Stimulated activated CD4-positive, alpha-beta T cell treated with anti-CD3 and anti-CD28 coated beads, Interleukin-15, amount 100 ng/mL, for 48 hours (primary cell): ENCODE data around the gene ALPK3.

Experiments used
- DNase-seq, 2 donors: peaks; one replicate each; pipeline ENCODE4 v3.0.0-alpha.2; 2020; ENCODE audit warnings: low read depth in 2 of 2

ALPK3 gene, protein sequence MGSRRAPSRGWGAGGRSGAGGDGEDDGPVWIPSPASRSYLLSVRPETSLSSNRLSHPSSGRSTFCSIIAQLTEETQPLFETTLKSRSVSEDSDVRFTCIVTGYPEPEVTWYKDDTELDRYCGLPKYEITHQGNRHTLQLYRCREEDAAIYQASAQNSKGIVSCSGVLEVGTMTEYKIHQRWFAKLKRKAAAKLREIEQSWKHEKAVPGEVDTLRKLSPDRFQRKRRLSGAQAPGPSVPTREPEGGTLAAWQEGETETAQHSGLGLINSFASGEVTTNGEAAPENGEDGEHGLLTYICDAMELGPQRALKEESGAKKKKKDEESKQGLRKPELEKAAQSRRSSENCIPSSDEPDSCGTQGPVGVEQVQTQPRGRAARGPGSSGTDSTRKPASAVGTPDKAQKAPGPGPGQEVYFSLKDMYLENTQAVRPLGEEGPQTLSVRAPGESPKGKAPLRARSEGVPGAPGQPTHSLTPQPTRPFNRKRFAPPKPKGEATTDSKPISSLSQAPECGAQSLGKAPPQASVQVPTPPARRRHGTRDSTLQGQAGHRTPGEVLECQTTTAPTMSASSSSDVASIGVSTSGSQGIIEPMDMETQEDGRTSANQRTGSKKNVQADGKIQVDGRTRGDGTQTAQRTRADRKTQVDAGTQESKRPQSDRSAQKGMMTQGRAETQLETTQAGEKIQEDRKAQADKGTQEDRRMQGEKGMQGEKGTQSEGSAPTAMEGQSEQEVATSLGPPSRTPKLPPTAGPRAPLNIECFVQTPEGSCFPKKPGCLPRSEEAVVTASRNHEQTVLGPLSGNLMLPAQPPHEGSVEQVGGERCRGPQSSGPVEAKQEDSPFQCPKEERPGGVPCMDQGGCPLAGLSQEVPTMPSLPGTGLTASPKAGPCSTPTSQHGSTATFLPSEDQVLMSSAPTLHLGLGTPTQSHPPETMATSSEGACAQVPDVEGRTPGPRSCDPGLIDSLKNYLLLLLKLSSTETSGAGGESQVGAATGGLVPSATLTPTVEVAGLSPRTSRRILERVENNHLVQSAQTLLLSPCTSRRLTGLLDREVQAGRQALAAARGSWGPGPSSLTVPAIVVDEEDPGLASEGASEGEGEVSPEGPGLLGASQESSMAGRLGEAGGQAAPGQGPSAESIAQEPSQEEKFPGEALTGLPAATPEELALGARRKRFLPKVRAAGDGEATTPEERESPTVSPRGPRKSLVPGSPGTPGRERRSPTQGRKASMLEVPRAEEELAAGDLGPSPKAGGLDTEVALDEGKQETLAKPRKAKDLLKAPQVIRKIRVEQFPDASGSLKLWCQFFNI (N-terminal part only)

DNA sequence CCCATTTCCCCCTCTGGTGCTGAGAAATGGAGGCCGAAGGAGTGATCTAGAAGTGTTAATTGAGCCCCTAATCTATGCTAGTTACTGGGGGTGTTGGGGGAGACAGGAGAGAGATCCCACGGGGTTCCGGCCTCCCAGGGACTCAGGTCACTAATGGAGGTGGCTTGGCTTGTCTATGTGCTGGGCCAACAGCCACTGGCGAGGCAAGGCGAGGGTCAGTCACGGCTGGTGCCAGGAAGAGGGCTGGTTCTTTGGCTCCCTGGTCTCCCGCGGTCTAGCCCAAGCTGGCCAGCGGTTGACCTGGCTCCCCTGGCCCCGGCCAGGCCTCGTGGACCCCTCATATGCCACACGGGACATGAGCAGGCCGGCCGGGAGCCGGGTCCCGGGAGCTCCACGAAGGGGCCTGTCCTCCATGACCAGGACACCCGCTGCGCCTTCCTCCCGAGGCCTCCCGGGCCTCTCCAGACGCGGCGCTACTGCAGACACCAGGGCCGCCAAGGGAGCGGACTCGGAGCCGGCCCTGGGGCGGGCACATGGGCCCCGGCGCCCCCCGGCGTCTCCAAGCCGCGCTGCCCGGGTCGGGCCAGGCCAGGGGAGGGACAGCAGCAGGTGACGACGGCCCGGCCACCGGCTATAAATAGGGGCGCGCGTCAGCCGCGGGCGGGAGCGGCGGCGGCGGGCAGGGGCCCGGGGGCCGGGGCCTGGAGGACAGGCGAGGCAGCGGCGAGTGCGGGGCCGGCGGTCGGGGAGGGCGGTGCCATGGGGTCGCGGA is at the start of gene ALPK3:
Gene ALPK3, plus strand, starts transcription at position 663 of the 772 bp plus-strand sequence. Its CDS starts 97 bp downstream, at position 760.
- DNase-seq = no peak

GRCh38 chr15:84772031-84772430 is 45.1 kb upstream of the ALPK3 start:
- DNase-seq = no peak

GRCh38 chr15:84772467-84772866 is 44.7 kb upstream of the ALPK3 start:
- DNase-seq = no peak

DNA sequence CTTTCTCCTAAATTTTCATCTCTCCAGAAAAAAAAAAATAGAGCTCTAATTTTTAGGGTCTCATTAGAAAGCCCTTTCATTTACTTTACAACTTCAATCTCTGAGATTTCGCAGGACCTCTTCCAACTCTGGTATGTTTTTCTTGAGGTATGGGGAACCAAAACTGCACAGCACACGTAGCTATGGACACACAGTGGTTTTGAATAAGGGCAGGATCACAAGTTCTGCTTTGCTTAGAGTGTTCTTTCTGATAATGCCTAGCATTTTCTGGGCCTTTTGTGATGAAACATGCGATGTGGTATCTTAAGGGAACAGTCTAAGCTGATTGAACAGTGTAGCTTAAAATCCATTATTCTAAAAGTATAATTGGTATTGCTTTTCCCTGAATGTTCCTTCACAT is 43.4 kb upstream of the ALPK3 start:
- no peak for DNase-seq

DNA sequence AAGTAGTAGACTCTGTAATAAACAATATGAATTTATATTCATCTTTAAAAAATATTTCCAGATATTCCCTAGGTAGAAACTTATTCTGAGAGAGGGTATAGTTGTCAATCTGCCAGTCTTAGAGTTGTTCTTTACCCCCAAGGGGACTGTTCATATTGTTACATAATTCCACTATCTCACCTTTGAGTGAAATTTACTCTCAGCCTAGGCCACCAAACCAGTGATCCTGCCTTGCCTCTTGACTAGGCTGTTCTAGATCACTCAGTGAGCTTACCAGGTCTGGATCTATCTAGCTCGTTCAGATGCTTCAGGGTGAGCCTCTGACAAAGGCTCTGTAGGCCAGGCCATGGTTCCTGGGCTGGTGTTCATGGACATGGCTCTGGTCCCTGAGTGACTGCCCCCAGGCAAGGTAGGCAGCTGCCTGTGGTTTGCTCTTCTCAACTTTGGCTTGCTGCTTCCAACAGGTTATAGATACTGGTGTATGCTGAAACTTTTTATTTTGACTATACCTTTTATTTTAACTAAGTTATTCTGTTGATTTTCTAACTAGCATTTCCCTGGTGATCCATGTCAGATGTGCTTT is 41.2 kb upstream of the ALPK3 start:
- DNase-seq = no peak

GRCh38 chr15:84778194-84778593 is 39.0 kb upstream of the ALPK3 start:
- DNase-seq = no peak

- no peak for DNase-seq
These were observed 36.7 kb upstream of the ALPK3 start for GRCh38 chr15:84780492-84780891.

GRCh38 chr15:84781495-84781894 is 35.7 kb upstream of the ALPK3 start:
- DNase-seq = no peak

DNA sequence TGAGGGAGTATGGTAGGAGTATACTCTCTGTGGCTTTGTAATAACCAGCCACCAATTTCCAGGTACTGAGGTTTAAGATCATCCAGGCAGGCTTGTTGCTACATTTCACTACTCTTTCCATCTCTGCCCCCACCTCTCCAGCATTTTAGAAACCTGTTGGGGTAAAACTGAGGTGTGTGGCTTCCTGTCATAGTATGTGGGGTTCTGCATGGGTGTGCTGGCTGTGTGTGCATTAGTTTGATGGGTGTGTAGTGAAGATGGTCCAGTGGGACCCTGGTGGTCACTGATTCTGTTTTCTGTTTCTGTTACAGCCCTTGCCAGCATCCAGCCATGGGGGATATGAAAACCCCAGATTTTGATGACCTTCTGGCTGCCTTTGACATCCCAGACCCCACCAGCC is 34.8 kb upstream of the ALPK3 start:
- DNase-seq = no peak

DNA sequence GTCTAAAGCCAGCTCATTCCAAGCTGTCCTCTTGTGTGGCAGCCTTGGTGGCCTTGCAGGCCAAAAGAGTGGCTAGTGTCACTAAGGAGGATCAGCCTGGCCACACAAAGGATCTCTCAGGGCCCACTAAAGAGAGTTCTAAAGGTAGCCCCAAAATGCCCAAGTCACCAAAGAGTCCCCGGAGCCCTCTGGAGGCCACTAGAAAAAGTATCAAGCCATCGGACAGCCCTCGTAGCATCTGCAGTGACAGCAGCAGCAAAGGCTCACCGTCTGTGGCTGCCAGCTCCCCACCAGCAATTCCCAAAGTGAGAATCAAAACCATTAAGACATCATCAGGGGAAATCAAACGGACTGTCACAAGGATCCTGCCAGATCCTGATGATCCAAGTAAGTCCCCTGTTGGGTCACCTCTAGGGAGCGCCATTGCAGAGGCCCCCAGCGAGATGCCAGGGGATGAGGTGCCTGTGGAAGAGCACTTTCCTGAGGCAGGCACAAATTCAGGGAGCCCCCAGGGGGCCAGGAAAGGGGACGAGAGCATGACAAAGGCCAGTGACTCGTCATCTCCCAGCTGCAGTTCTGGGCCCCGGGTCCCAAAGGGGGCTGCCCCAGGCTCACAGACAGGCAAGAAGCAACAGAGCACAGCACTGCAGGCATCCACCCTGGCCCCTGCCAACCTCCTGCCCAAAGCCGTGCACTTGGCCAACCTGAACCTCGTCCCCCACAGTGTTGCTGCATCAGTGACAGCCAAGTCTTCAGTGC is 33.5 kb upstream of the ALPK3 start:
- no peak for DNase-seq

DNA sequence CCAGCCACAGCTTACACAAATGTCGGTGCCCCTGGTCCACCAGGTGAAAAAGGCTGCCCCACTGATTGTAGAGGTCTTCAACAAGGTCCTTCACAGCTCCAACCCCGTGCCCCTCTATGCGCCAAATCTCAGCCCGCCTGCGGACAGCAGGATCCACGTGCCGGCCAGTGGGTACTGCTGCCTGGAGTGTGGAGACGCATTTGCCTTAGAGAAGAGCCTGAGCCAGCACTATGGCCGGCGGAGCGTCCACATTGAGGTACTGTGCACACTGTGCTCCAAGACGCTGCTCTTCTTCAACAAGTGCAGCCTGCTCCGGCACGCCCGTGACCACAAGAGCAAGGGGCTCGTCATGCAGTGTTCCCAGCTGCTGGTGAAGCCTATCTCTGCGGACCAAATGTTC is 32.9 kb upstream of the ALPK3 start:
- DNase-seq = no peak

DNA sequence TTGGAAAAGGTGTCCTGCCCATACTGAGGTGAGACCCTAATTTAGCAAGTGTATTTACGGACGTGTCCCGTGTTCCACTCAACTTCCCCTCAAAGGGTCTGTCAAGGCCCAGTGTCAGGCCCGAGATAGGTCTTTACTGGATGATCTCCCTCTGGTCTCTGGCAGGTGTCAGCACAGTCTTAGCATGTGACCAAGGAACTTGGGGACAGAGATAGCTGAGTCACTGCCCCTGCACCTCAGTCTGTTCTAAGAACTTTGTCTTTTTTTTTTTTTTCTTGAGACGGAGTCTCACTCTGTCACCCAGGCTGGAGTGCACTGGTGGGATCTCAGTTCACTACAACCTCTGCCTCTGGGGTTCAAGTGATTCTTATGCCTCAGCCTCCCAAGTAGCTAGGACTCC is 32.1 kb upstream of the ALPK3 start:
- no peak for DNase-seq

DNA sequence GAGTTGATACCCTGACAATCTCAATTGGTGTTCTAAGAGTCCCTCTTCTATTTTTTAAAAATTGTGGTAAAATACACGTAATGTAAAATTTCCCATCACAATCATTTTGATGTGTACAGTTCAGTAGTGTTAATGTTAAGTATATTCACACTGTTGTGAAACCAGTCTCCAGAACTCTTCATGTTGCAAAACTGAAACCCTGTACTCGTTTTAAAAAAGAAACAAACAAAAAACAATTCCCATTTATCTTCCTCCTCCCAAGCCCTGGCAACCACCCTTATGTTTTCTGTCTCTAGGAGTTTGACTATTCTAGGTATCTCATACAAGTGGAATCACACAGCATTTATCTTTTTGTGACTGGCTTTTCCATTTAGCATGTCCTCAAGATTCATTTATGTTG is 28.7 kb upstream of the ALPK3 start:
- no peak for DNase-seq

- no peak for DNase-seq
These were observed 27.4 kb upstream of the ALPK3 start for GRCh38 chr15:84789762-84790161.

GRCh38 chr15:84790676-84791075 is 26.5 kb upstream of the ALPK3 start:
- DNase-seq = no peak

GRCh38 chr15:84791763-84792162 is 25.4 kb upstream of the ALPK3 start:
- DNase-seq = no peak

DNA sequence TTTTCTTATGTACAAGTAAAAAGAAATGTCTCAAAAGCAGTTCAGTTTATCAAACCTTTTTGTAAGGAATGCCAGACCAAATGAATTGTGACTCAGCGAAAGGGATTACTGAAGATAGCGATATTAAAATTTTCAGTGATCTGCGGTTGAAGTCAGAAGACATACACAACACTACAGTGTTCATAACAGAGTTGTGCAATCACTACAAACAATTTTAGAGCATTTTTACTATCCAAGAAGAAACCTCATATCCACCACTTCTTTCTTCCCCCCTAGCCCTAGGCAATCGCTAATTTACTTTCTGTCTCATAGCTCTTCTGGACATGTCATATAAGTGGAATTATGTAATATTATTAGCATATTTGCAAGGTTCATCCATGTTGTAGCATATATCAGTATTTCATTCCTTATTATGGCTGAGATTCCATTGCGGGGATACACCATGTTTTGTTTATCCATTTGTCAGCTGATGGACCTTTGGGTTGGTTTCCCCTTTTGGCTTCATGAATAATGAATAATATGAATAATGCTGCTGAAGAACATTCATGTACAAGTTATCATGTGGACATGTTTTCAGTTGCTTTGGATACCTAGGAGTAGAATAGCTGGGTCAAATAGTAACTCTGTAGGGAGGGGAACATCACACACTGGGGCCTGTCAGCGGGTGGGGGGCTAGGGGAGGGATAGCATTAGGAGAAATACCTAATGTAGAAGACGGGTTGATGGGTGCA is 23.6 kb upstream of the ALPK3 start:
- DNase-seq = no peak

DNA sequence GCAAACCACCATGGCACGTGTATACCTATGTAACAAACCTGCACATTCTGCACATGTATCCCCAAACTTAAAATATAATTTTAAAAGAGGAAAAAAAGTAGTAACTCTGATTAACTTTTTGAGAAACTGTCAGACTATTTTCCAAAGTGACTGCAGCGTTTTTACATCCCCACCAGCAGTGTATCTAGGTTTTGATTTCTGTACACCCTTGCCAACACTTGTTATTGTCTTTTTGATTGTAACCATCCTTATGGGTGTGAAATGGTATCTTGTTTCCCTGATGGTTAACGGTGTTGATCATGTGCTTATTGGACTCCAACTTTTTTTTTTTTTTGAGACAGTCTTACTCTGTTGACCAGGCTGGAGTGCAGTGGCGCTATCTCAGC is 23.0 kb upstream of the ALPK3 start:
- no peak for DNase-seq

GRCh38 chr15:84795186-84795585 is 22.0 kb upstream of the ALPK3 start:
- DNase-seq = no peak
